Astrocyte of the hippocampus (primary cell): ENCODE measurements around the gene CCDC154.
A peak's percentile ranks its signal among the peaks of the same experiment; 100 is the strongest.

Experiments
- DNase-seq: peaks from one replicate; pipeline ENCODE4 v3.0.0; 2011; ENCODE audit warnings: low read depth, low spot score

The CCDC154 gene

DNA sequence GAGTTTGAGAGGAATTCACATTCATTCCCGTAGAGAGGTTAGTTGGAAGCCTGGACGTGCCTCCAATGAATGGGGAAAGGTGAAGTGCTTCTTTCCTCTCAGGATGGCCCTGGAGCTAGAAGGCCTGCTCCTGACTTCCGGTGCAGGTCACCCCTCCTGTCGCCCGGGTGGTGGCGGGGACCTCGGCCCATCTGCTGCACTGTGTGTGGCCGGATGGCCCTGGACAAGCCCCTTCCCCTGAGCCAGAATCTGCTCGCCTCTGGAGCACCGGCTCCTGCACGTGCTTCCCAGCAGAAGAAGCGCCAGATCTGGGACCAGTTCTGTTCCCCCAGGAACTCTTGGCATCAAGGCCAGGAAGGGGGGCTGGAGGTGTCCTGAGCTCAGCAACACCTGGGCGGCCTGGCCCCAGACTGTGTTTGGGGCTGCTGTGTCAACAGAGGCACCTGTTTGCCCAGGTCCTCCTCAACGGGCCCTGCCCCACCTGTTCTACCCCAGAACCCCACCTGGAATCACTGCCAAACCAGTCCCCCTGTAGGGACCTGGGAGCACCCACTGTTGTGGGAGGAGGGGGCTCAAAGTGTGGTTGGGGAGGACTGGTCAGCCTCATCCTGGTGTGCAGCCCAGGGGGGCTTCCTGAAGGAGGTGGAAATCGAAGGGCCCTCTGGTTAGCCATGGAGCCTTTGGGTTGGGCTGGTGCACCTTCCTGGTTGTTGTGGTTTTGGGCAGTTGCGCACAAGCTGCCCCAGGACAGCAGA is 18.6 kb downstream of the CCDC154 start:
- DNase-seq, result no peak

- DNase-seq, result no peak
Measured at GRCh38 chr16:1424028-1424427, 20.3 kb downstream of the CCDC154 start.

GRCh38 chr16:1422076-1422475 is 22.3 kb downstream of the CCDC154 start:
- DNase-seq, result no peak

DNA sequence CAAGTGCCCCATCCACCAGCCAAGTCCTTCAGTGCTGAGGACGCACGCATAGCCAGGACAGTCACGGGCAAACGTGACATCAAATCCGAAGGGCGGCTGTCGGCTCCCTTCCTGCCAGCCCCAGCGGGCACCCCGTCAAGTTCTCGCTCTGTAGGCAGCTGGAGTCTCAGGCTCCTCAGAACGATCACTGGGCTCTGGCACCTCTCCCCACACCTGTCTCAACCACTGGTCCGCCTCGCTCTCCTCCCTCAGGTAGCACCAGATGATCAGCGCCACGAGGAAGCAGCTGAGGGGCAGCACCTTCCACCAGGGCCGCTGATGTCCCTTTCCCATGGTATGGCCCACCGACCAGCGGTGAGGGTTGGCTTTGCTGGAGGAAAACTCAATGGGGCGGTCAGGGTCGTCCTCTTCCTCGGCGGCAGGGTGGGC is 24.2 kb downstream of the CCDC154 start:
- peak; percentile 17 for DNase-seq

GRCh38 chr16:1416521-1416941 is 27.8 kb downstream of the CCDC154 start:
- DNase-seq, result no peak

- peak; percentile 86 for DNase-seq
Measured at GRCh38 chr16:1414532-1415260, 29.7 kb downstream of the CCDC154 start, which contains the start of gene UNKL. Gene UNKL, minus strand, starts transcription at chr16:1414704. Its CDS starts 13 bp downstream, at chr16:1414691.

- peak; percentile 75 for DNase-seq
Measured at GRCh38 chr16:1413684-1414531, 30.4 kb downstream of the CCDC154 start.

GRCh38 chr16:1412847-1413246 is 31.5 kb downstream of the CCDC154 start:
- no peak for DNase-seq

- DNase-seq, result peak; percentile 96
Measured at GRCh38 chr16:1408171-1408837, 36.1 kb downstream of the CCDC154 start.

GRCh38 chr16:1407753-1408152 is 36.6 kb downstream of the CCDC154 start:
- peak; percentile 30 for DNase-seq

DNA sequence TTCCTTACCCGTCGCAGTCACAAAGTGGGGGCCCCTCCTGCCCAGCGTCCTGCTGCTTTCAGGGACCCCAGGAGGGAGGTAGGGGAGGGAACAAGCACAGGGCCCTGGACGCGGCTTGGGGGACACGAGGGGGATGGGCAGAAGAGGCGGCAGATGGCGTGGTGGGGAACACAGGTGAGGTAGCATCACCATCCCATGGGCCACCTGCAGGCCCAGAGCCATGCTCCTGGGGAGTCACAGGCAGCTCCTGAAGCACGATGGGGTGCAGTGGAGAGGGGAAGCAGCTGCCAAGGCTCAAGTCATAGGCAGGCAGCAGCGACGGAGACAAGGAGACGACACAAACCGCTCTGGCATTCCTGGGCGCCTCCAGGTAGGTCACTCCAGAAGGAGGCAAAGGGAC is 40.6 kb downstream of the CCDC154 start:
- no peak for DNase-seq

GRCh38 chr16:1403036-1403435 is 41.3 kb downstream of the CCDC154 start:
- DNase-seq, result no peak

GRCh38 chr16:1401758-1402154 is 42.6 kb downstream of the CCDC154 start:
- no peak for DNase-seq

GRCh38 chr16:1401061-1401757 is 43.1 kb downstream of the CCDC154 start:
- DNase-seq, result no peak

- DNase-seq, result no peak
Measured at GRCh38 chr16:1398826-1399581, 45.4 kb downstream of the CCDC154 start.

GRCh38 chr16:1398351-1398750 is 46.0 kb downstream of the CCDC154 start:
- DNase-seq, result no peak

- DNase-seq, result no peak
Measured at GRCh38 chr16:1397779-1398178, 46.6 kb downstream of the CCDC154 start.

DNA sequence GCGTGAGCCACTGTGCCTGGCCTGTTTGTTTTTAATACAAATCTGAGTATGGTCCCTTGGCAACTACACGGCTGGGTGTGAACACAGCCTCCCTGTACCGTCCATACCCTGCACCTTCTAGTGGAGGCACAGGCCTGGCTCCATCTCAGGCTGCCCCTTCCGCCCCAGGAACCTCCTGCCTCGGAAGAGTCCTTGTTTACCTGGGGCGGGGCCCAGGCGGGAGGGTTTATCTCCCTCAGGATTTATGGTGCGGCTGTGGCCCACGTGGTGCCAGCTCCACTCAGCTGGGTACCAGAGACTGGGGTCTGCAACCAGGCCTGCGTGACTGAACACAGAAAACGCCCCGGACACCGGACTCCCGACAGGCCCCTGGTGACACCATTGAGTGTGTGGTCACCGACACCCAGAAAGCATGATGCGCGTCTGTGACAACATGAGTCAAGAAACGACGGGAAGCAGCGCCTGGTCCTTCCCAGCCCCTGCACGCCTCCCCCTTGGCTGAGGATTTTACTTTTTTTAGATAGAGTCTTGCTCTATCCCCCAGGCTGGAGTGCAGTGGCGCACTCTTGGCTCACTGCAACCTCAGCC is 48.8 kb downstream of the CCDC154 start:
- DNase-seq, result no peak

DNA sequence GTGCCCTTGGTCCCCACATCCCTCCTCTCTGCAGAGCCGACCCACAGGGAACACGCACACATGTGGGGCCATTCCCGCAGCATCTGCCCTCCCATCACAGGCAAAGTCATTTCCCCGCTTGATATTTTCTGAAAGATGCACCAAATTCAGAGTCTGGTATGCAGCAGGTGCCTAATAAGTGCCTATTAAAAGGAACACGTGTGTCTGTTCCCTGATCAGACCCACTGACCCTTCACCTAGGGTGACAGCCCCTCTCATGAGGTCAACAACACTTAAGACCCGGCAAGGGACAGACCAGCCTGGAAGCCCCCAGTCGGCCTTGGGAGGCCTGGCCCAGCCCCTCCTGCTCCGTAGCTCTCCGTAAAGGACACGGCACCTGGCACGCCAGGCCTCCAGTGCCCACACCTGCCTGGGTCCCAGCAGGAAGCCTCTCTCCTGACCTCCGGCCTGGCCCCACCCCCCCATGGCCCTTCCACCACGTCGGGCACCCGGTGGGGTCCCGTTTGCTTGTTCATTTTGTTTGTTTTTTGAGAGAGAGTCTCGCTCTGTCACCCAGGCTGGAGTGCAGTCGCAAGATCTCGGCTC is 49.9 kb downstream of the CCDC154 start:
- DNase-seq, result no peak
